ENCODE data around the gene RSRC1.
"Not testable (repeated sequence)": the region's sequence is repeated elsewhere in the genome, so short reads cannot be mapped to it uniquely, and the experiment has no call there.

The RSRC1 gene

DNA sequence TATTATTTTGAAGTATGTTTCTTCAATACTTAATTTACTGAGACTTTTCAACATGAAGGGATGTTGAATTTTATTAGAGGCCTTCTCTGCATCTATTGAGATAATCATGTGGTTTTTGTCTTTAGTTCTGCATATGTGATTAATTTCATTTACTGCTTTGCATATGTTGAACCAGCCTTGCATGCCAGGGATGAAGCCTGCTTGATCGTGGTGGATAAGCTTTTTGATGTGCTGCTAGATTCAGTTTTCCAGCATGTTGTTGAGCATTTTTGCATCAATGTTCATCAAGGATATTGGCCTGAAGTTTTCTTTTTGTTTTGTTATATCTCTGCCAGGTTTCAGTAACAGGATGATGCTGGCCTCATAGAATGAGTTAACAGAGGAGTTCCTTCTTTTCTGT, 134.4 kb downstream of the RSRC1 start:
- DNase-seq: no peak

GRCh38 chr3:158247288-158247687, 137.4 kb downstream of the RSRC1 start:
- DNase-seq: no peak

- DNase-seq: no peak
These were observed 138.4 kb downstream of the RSRC1 start for GRCh38 chr3:158248261-158248660.

DNA sequence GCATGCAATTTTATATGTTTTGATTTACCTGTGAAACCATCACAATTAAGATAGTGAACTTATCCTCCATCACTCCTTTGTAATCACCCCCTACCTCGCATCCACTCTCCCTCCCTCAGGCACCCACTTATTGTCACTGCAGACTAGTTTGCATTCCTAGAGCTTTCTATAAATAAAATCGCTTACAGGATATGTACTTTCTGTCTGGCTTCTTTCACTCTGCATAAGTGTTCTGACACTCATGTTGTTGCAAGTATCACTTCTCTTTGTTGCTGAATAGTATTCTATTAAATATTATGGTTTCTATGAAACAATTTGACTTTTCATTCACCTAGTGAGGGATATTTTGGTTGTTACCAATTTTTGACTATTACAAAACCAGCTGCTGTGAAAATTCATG, 139.3 kb downstream of the RSRC1 start:
- DNase-seq: no peak

DNA sequence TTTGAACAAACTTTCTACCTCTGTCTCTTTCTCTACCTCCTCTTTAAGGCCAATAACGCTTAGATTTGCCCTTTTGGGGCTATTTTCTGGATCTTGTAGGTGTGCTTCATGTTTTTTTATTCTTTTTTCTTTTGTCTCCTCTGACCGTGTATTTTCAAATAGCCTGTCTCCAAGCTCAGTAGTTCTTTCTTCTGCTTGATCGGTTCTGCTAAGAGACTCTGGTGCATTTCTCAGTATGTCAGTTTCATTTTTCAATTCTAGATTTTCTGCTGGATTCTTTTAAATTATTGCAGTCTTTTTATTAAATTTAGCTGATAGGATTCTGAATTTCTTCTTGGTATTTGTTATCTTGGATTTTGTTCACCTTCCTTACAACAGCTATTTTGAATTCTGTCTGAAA, 148.7 kb downstream of the RSRC1 start:
- DNase-seq: no peak

GRCh38 chr3:158260392-158260791, 150.5 kb downstream of the RSRC1 start:
- DNase-seq: no peak

GRCh38 chr3:158261371-158261991, 151.6 kb downstream of the RSRC1 start:
- no peak for DNase-seq

- no peak for DNase-seq
These were observed 155.0 kb downstream of the RSRC1 start for GRCh38 chr3:158264894-158265293.

DNA sequence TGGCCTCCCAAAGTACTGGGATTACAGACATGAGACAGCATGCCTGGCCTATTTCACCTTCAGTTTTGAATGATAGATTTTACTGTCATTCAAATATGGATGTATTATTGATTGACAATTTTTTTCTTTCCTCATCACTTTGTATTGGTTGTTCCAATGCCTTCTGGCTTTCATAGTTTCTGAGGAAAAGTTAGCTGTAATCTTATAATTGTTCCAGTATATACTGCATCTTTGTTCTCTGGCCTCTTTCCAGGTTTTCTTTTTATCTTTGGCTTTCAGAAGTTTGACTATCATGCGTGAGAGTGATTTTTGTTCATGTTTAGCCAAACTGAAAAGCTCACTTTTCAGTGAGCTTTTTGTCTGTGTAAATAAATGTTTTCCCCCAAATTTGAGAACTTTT, 157.1 kb downstream of the RSRC1 start:
- DNase-seq: no peak

DNA sequence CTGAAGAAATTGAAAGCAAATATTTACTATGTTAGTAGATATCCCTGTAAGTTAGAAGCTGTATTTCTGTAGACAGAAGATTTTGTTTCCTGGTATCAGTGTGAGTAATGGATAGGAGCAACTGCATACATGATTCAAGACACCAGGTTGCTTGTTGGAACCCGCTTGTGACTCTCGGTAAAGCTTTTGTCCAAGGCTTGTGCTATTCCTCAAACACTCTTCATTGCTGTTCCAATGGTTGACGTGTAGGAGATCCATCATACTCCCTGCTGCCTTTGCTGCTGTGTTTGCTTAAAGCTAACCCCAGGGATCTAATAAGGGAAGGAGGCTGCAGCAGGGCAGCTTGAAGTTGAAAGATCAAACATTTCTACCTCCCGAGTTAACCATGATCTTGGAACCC, 160.1 kb downstream of the RSRC1 start:
- DNase-seq: no peak

- no peak for DNase-seq
These were observed 162.2 kb downstream of the RSRC1 start for GRCh38 chr3:158272081-158272480.

DNA sequence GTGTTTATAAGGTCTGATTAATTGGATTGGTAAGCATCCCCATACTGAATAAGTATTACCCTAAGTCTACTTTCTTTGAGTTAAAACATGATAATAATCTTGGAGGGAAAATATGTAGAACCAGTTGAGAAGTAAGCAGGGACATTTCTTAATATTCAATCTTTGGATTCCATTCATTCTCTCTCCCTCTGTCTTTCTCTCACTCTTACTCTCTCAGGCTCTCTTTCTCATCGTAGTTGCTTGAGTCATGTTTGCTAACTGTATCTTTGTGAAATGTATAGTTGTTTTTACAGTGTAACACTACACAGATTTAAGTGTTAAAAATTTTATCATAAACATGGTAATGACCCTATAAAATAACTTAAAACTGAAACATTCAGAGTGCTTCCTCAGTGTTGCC, 163.8 kb downstream of the RSRC1 start:
- no peak for DNase-seq

DNA sequence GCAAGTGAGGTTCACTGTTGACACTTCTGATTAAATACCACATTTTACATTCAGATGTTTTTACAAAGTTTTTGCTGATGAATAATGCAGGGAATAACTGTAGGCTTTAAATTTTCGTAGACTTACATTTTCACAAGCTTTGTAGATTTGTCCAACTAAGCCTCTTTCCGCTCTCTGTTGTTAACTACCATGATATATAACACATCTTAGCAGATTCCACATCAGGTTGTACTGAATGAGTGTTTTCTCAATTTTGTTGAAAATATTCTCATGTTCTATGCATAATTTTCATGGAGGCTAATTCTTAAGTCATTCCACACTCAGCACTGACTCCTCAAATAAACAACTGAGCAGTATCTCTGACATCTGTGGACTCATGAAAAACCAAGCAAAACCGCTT, 168.3 kb downstream of the RSRC1 start:
- DNase-seq: no peak

DNA sequence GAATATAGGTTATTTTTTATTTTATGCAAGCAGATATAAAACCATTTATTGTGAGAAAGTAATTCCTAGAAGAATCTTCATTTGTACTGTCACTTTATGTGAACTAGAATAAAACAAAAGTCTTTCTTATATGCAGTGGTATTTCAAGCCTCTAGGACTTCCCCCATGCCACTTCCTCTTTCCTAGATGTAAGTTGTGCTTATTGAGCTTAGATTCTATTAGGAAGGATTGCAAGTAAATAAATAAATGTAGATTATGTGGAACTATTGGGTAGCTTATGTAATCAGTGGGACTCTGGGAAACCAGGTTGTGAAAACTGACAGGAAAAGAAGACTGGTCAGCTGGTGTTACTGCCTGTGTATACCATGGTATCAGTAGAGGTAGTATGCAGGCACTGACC, 169.7 kb downstream of the RSRC1 start:
- DNase-seq: peak; percentile 26

DNA sequence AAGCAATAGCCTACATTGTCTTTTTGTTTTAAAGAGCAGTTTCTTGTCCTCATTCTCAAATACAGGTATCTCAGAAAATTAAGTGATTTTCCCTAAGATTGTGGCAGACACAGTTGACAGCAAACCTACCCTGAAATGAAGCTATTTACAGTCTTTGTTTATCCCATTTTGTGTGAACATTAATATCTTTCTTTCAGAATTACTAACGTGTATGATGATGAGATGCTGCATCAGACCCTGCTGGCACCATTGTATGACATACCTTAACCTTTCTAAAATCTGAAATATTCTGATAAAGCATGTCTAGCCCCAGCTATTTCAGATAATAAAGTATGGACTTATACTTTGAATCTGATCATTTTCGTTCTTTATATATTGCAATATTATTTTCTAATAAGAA, 185.9 kb downstream of the RSRC1 start:
- DNase-seq: no peak

- no peak for DNase-seq
These were observed 188.1 kb downstream of the RSRC1 start for GRCh38 chr3:158297940-158298339.

GRCh38 chr3:158308236-158308928, 198.5 kb downstream of the RSRC1 start:
- DNase-seq: no peak

DNA sequence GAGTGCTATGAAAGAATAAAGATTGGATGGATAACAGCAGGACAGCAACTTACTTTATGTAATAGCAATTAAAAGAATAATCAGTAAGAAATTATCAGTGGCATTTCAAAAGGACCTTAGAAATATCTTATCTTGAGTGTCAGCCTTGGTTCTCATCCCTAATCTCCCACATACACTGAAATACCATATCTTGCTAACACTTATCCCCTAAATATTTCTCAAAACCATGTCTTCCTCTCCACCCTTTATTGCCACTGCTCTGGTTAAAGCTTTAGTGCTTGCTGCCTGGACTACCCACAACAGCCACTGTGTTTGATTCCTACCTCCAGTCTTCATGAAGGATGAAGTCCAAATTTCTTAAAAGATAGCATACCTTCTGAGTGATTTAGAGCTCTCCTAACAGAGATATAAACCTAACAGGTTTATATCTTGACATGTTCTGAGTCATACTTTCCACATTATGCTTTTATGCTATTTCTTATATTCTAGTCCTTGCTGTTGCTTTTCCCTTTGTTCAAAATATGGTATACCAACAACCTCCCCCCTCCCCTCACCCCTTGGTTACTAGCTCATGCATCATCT, 202.8 kb downstream of the RSRC1 start:
- DNase-seq: peak; percentile 4

DNA sequence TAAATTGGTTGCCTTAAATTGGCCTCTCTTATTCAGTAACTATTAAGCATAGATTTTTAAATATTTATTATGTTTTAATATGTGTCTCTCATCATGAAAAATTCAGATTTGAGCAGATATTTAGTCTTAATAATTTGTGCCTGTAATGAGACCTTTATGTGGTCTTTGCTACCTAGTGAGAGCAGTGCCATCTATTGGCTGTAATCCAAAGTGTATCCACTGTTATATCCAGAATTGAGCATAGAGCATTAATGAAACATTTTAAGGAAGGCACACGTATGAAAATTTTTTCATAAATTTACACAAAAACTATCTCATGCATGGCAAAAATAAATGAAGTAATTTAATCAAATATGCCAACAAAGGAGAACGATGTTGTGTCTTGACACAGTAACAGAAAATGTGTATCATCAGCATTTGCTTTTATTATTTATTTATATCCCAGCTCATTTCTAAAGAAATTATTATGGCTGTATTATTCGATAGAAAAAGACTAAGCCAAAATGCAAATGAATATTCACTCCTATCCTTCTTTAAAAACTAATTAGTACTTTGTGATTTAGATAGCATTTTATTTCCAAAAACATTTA, 203.5 kb downstream of the RSRC1 start:
- no peak for DNase-seq

GRCh38 chr3:158314426-158315357, 204.8 kb downstream of the RSRC1 start:
- no peak for DNase-seq

GRCh38 chr3:158329696-158330441, 220.0 kb downstream of the RSRC1 start:
- not testable (repeated sequence) for DNase-seq

GRCh38 chr3:158330870-158331269, 221.0 kb downstream of the RSRC1 start:
- no peak for DNase-seq

All from KG1 (cell line).